HEK293 (cell line): ENCODE data around the gene SESTD1.
"Not testable (repeated sequence)": the region's sequence is repeated elsewhere in the genome, so short reads cannot be mapped to it uniquely, and the experiment has no call there.

Source experiments
- CTCF ChIA-PET: fragments of 350-600 bp; formaldehyde crosslinking; extraction: SDS; loops from one replicate; lab custom pipeline; 2021; ENCODE audit warnings: antibody characterized with exemption; lab: Yijun Ruan, JAX
- POLR2A ChIA-PET: fragments of 300-600 bp; formaldehyde crosslinking; extraction: SDS; loops from one replicate; lab custom pipeline; 2020; ENCODE audit warnings: antibody characterized with exemption, inconsistent platforms; lab: Yijun Ruan, JAX
- H3K27ac ChIP-seq: fragments of 200-500 bp; sonication (Bioruptor generic); 2 replicates; pipeline ENCODE4 v1.5.1; 2014; ENCODE audit warnings: low read depth, low read length, control low read depth, inconsistent platforms; ENCODE audit errors: extremely low read depth
- H3K36me3 ChIP-seq, 2 experiments: fragments of 200-500 bp in 1 of 2; sonication (Bioruptor generic) in 1 of 2; 1 replicate in 1 of 2; 2 replicates in 1 of 2; pipeline ENCODE4 v1.5.1; 2014 to 2017; ENCODE audit warnings: inconsistent platforms in 2 of 2, low read length in 2 of 2; ENCODE audit not compliant: control insufficient read depth in 2 of 2, insufficient read depth in 1 of 2
- H3K4me1 ChIP-seq: fragments of 200-500 bp; sonication (Bioruptor generic); 2 replicates; pipeline ENCODE4 v1.5.1; 2014; ENCODE audit warnings: mild to moderate bottlenecking, low read length, inconsistent platforms; ENCODE audit not compliant: control insufficient read depth, insufficient read depth
- H3K4me3 ChIP-seq: 2 replicates; pipeline ENCODE4 v1.5.1; 2011; ENCODE audit warnings: low read depth, mild to moderate bottlenecking, control low read depth, low read length, moderate library complexity
- H3K9me3 ChIP-seq: fragments of 200-500 bp; sonication (Bioruptor generic); 2 replicates; pipeline ENCODE4 v1.5.1; 2014; ENCODE audit warnings: low read depth, low read length, inconsistent platforms; ENCODE audit not compliant: control insufficient read depth, insufficient read depth
- HOXA7 ChIP-seq: sonication (generic); formaldehyde crosslinking; IDR thresholded peaks from 2 replicates; pipeline ENCODE4 v1.8.1; 2022; ENCODE audit warnings: missing genetic modification reagents, borderline replicate concordance
- ZBTB48 ChIP-seq: fragments of 450-650 bp; formaldehyde crosslinking; IDR thresholded peaks from 2 replicates; pipeline ENCODE4 v1.5.1; 2016; ENCODE audit warnings: missing biosample characterization, missing genetic modification characterization
- ZNF114 ChIP-seq: fragments of 450-650 bp; formaldehyde crosslinking; IDR thresholded peaks from 2 replicates; pipeline ENCODE4 v1.5.0; 2017; ENCODE audit warnings: missing biosample characterization, missing genetic modification characterization
- ZNF19 ChIP-seq: fragments of 450-650 bp; formaldehyde crosslinking; IDR thresholded peaks from 2 replicates; pipeline ENCODE4; 2016; ENCODE audit warnings: missing biosample characterization, missing genetic modification characterization, low read depth
- ZNF266 ChIP-seq: fragments of 450-650 bp; formaldehyde crosslinking; IDR thresholded peaks from 2 replicates; pipeline ENCODE4 v1.5.1; 2016; ENCODE audit warnings: missing biosample characterization, missing genetic modification characterization, low read depth
- ZNF335 ChIP-seq: fragments of 450-650 bp; formaldehyde crosslinking; conservative IDR thresholded peaks from 2 replicates; pipeline ENCODE4 v1.5.1; 2016; ENCODE audit warnings: missing biosample characterization, missing genetic modification characterization
- ZNF354C ChIP-seq: fragments of 450-650 bp; formaldehyde crosslinking; IDR thresholded peaks from 2 replicates; pipeline ENCODE4 v1.5.1; 2016; ENCODE audit warnings: missing biosample characterization, missing genetic modification characterization, low read depth, borderline replicate concordance
- ZNF404 ChIP-seq: fragments of 450-650 bp; formaldehyde crosslinking; IDR thresholded peaks from 2 replicates; pipeline ENCODE4 v1.5.1; 2017; ENCODE audit warnings: missing biosample characterization, missing genetic modification characterization
- ZNF48 ChIP-seq: fragments of 450-650 bp; formaldehyde crosslinking; IDR thresholded peaks from 2 replicates; pipeline ENCODE4 v1.5.1; 2016; ENCODE audit warnings: missing biosample characterization, missing genetic modification characterization
- ZNF558 ChIP-seq: fragments of 450-650 bp; formaldehyde crosslinking; IDR thresholded peaks from 2 replicates; pipeline ENCODE4 v1.5.1; 2016; ENCODE audit warnings: missing biosample characterization, missing genetic modification characterization
- ZNF585B ChIP-seq: fragments of 450-650 bp; formaldehyde crosslinking; IDR thresholded peaks from 2 replicates; pipeline ENCODE4 v1.5.1; 2016; ENCODE audit warnings: missing biosample characterization, missing genetic modification characterization
- ZNF670 ChIP-seq: fragments of 450-650 bp; formaldehyde crosslinking; IDR thresholded peaks from 2 replicates; pipeline ENCODE4 v1.5.1; 2016; ENCODE audit warnings: missing biosample characterization, missing genetic modification characterization, low read depth
- TF ChIP-seq, protein P1 (sequence below): fragments of 450-650 bp; formaldehyde crosslinking; IDR thresholded peaks from 2 replicates; pipeline ENCODE4; 2016; ENCODE audit warnings: missing biosample characterization, missing genetic modification characterization
- TF ChIP-seq, protein P2 (sequence below): fragments of 450-650 bp; formaldehyde crosslinking; IDR thresholded peaks from 2 replicates; pipeline ENCODE4 v1.5.1; 2016; ENCODE audit warnings: missing biosample characterization, missing genetic modification characterization
- TF ChIP-seq, protein P3 (sequence below): fragments of 450-650 bp; formaldehyde crosslinking; IDR thresholded peaks from 2 replicates; pipeline ENCODE4 v1.5.1; 2016; ENCODE audit warnings: missing biosample characterization, missing genetic modification characterization
- TF ChIP-seq, protein P4 (sequence below): fragments of 450-650 bp; formaldehyde crosslinking; IDR thresholded peaks from 2 replicates; pipeline ENCODE4 v1.5.1; 2016; ENCODE audit warnings: missing biosample characterization, missing genetic modification characterization, borderline replicate concordance

SESTD1 gene

DNA sequence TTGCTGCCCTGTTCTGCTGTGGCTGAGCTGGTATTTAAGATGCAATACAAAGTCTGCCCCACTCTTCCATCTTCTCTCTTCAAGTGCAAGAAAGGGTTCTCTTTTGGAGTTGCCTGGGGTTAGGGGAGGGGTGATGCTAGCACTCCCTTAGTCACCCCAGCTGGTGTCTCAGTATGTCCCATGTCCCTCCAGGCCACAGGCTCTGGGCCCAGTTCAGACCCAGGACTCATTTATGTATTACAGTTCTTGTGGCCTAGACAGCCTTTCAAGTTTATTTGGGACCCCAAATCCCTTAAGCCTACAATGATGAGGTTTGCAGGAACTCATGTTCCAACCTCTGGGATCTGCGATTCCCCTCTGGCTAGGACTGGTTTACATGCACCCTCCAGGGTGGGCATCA, 167.5 kb downstream of the SESTD1 start (continued):
- no peak for TF ChIP-seq ZNF354C (tag by site-specific recombination)
- no peak for TF ChIP-seq ZNF585B (tag by site-specific recombination)
- TF ChIP-seq, protein P1, sequence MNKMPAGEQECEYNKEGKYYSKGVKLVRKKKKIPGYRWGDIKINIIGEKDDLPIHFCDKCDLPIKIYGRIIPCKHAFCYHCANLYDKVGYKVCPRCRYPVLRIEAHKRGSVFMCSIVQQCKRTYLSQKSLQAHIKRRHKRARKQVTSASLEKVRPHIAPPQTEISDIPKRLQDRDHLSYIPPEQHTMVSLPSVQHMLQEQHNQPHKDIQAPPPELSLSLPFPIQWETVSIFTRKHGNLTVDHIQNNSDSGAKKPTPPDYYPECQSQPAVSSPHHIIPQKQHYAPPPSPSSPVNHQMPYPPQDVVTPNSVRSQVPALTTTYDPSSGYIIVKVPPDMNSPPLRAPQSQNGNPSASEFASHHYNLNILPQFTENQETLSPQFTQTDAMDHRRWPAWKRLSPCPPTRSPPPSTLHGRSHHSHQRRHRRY (tag by site-specific recombination) = no peak
- no peak for TF ChIP-seq ZNF670 (tag by site-specific recombination)

DNA sequence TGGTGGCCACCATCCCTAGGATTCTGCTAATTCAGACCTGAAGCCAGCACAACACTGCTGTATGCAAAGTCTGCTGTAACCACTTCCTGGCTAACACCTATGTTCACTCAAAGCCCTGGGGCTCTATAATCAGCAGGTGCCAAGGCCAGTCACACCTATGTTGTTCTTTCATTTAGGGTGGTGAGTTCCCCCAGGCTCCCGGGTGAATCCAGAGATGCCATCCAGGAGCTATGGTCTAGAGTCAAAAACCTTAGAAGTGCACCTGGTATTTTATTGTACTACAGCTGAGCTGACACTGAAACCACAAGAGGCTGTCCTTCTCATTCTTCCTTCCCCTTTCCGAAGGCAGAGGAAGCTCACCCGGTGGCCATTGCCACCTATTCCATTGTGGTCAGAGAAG, 168.5 kb downstream of the SESTD1 start:
- no peak overlapping the region for H3K27ac ChIP-seq
- TF ChIP-seq ZNF404 (tag by site-specific recombination) (no peak), ZNF558 (tag by site-specific recombination) (no peak), HOXA7 (CRISPR knock-in tag) (no peak), ZNF48 (no peak), ZNF266 (tag by site-specific recombination) (no peak), ZNF335 (tag by site-specific recombination) (no peak), ZNF19 (tag by site-specific recombination) (no peak)
- TF ChIP-seq, protein P2, sequence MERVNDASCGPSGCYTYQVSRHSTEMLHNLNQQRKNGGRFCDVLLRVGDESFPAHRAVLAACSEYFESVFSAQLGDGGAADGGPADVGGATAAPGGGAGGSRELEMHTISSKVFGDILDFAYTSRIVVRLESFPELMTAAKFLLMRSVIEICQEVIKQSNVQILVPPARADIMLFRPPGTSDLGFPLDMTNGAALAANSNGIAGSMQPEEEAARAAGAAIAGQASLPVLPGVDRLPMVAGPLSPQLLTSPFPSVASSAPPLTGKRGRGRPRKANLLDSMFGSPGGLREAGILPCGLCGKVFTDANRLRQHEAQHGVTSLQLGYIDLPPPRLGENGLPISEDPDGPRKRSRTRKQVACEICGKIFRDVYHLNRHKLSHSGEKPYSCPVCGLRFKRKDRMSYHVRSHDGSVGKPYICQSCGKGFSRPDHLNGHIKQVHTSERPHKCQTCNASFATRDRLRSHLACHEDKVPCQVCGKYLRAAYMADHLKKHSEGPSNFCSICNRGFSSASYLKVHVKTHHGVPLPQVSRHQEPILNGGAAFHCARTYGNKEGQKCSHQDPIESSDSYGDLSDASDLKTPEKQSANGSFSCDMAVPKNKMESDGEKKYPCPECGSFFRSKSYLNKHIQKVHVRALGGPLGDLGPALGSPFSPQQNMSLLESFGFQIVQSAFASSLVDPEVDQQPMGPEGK (tag by site-specific recombination) = no peak
- TF ChIP-seq, protein P3, sequence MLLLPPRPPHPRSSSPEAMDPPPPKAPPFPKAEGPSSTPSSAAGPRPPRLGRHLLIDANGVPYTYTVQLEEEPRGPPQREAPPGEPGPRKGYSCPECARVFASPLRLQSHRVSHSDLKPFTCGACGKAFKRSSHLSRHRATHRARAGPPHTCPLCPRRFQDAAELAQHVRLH (tag by site-specific recombination) = no peak
- TF ChIP-seq, all 188 proteins: peak for 0
- Histone ChIP-seq H3K36me3 (no peaks in the 10 kb centered on the region), H3K9me3 (no peaks in the 10 kb centered on the region), H3K4me3 (no peak overlapping the region), H3K4me1 (no peaks in the 10 kb centered on the region)
- CTCF ChIA-PET = no interaction called here
- POLR2A ChIA-PET = no interaction called here

DNA sequence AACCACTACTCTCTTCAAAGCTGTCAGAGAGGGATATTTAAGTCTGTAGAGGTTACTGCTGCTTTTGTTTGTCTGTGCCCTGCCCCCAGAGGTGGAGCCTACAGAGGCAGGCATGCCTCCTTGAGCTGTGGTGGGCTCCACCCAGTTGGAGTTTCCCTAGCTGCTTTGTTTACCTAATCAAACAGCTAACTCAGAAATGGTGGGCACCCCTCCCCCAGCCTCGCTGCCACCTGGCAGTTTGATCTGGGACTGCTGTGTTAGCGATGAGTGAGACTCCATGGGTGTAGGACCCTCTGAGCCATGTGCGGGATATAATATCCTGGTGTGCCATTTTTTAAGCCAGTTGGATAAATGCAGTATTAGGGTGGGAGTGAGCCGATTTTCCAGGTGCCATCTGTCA, 171.7 kb downstream of the SESTD1 start:
- H3K27ac ChIP-seq, POLR2A ChIA-PET, H3K4me3 ChIP-seq, CTCF ChIA-PET, H3K9me3 ChIP-seq, H3K4me1 ChIP-seq, H3K36me3 ChIP-seq: not testable (repeated sequence)

DNA sequence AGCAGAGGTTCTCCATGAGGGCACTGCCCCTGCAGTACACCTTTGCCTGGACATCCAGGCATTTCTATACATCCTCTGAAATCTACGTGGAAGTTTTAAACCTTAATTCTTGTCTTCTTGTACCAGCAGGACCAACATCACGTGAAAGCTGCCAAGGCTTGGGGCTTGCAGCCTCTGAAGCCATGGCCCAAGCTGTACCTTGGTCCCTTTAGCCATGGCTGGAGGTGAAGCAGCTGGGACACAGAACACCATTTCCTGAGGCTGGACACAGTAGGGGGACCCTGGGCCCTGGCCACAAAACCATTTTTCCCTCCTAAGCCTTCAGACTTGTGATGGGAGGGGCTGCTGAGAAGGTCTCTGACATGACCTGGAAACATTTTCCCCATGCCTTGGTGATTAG, 181.9 kb downstream of the SESTD1 start:
- H3K9me3 ChIP-seq = no peaks in the 10 kb centered on the region
- CTCF ChIA-PET = no interaction called here
- H3K4me3 ChIP-seq = no peak overlapping the region
- POLR2A ChIA-PET = no interaction called here
- no peaks in the 10 kb centered on the region for H3K4me1 ChIP-seq
- TF ChIP-seq, protein P4, sequence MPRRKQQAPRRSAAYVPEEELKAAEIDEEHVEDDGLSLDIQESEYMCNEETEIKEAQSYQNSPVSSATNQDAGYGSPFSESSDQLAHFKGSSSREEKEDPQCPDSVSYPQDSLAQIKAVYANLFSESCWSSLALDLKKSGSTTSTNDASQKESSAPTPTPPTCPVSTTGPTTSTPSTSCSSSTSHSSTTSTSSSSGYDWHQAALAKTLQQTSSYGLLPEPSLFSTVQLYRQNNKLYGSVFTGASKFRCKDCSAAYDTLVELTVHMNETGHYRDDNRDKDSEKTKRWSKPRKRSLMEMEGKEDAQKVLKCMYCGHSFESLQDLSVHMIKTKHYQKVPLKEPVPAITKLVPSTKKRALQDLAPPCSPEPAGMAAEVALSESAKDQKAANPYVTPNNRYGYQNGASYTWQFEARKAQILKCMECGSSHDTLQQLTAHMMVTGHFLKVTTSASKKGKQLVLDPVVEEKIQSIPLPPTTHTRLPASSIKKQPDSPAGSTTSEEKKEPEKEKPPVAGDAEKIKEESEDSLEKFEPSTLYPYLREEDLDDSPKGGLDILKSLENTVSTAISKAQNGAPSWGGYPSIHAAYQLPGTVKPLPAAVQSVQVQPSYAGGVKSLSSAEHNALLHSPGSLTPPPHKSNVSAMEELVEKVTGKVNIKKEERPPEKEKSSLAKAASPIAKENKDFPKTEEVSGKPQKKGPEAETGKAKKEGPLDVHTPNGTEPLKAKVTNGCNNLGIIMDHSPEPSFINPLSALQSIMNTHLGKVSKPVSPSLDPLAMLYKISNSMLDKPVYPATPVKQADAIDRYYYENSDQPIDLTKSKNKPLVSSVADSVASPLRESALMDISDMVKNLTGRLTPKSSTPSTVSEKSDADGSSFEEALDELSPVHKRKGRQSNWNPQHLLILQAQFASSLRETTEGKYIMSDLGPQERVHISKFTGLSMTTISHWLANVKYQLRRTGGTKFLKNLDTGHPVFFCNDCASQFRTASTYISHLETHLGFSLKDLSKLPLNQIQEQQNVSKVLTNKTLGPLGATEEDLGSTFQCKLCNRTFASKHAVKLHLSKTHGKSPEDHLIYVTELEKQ = no peak
- TF ChIP-seq ZNF585B (tag by site-specific recombination) = peak; percentile 46
- TF ChIP-seq ZNF114 (tag by site-specific recombination) = no peak
- TF ChIP-seq ZBTB48 (tag by site-specific recombination) = no peak
- H3K27ac ChIP-seq = no peak overlapping the region
- H3K36me3 ChIP-seq = no peaks in the 10 kb centered on the region
